ENCODE data around the gene EXOC6B. TPM values are rescaled to one million over a fixed set of nuclear protein-coding genes. Genes with fewer than 3 reads are reported as not detected.

Gene EXOC6B
- total and polyA plus RNA-seq, 12 donors: 16.3 to 243 (median 144) TPM

GRCh38 chr2:72734432-72734831 lies 91.4 kb downstream of the EXOC6B start:
- Histone ChIP-seq H3K4me3 (no peak overlapping the region), H3K36me3 (peaks cover 0 to 31% (median 0%) of the 10 kb centered on the region in 9 donors), H3K9me3 (no peaks in the 10 kb centered on the region), H3K27me3 (no peaks in the 10 kb centered on the region), H3K4me1 (peaks cover 0 to 7% (median 0%) of the 10 kb centered on the region in 9 donors), H3K27ac (no peak overlapping the region)
- ATAC-seq: no peak
- no peak for DNase-seq
- 96 to 99% methylated on average over 2 of the region's 2 CpGs for WGBS, 2 donors
- no peak for TF ChIP-seq CTCF (IDR thresholded peaks at IDR 0.05)
- intact Hi-C loops (cut with DNase I): loop anchor here in 1 of 10 donors (10.0 kb wide), 1 partner anchor 580 kb away; no protein-coding TSS in a partner anchor

GRCh38 chr2:72731116-72731515 lies 94.7 kb downstream of the EXOC6B start:
- Histone ChIP-seq H3K9me3 (no peaks in the 10 kb centered on the region), H3K27ac (no peak overlapping the region), H3K4me1 (peaks cover 0 to 15% (median 0%) of the 10 kb centered on the region in 9 donors), H3K4me3 (no peak overlapping the region), H3K27me3 (no peaks in the 10 kb centered on the region), H3K36me3 (peaks cover 0 to 20% (median 0%) of the 10 kb centered on the region in 9 donors)
- no peak for DNase-seq
- no peak for ATAC-seq
- TF ChIP-seq CTCF (IDR thresholded peaks at IDR 0.05): no peak
- 78 to 82% methylated on average over 2 of the region's 2 CpGs for WGBS, 2 donors
- intact Hi-C loops (cut with DNase I): loop anchor here in 1 of 10 donors (10.0 kb wide), 1 partner anchor 576 kb away; no protein-coding TSS in a partner anchor

- Histone ChIP-seq H3K27me3 (no peaks in the 10 kb centered on the region), H3K9me3 (no peaks in the 10 kb centered on the region), H3K4me3 (no peak overlapping the region), H3K4me1 (peaks cover 0 to 17% (median 11%) of the 10 kb centered on the region in 9 donors), H3K36me3 (peaks cover 0 to 16% (median 0%) of the 10 kb centered on the region in 9 donors), H3K27ac (no peak overlapping the region)
- no peak for TF ChIP-seq CTCF (IDR thresholded peaks at IDR 0.05)
- 89 to 95% methylated on average over 4 of the region's 4 CpGs for WGBS, 2 donors
- DNase-seq (no peak), ATAC-seq (no peak)
- intact Hi-C loops (cut with DNase I): no loop called here
Observed at GRCh38 chr2:72727356-72727755, 98.5 kb downstream of the EXOC6B start.

GRCh38 chr2:72723769-72724370 lies 102.0 kb downstream of the EXOC6B start:
- whole genome bisulfite sequencing, 2 donors: 60 to 62% methylated on average over 3 of the region's 3 CpGs
- ATAC-seq (no peak), DNase-seq (no peak)
- no peaks in the 10 kb centered on the region for H3K36me3 ChIP-seq
- no peak overlapping the region for H3K4me3 ChIP-seq
- TF ChIP-seq CTCF (IDR thresholded peaks at IDR 0.05): no peak
- intact Hi-C loops (cut with DNase I): no loop called here
- no peaks in the 10 kb centered on the region for H3K27me3 ChIP-seq
- peaks cover 0 to 32% (median 9%) of the 10 kb centered on the region in 9 donors for H3K4me1 ChIP-seq
- no peaks in the 10 kb centered on the region for H3K9me3 ChIP-seq
- H3K27ac ChIP-seq: no peak overlapping the region

All from heart right ventricle (tissue), 16 donors.